HEK293T (cell line): ENCODE results near the gene RNGTT.
"Not testable (repeated sequence)": the region's sequence is repeated elsewhere in the genome, so short reads cannot be mapped to it uniquely, and the experiment has no call there.

Experiments
- CTCF ChIA-PET: fragments of 350-600 bp; formaldehyde crosslinking; extraction: SDS; loops from one replicate; lab custom pipeline; 2021; ENCODE audit warnings: antibody characterized with exemption, inconsistent platforms; lab: Yijun Ruan, JAX
- POLR2A ChIA-PET: fragments of 350-600 bp; formaldehyde crosslinking; extraction: SDS; loops from one replicate; lab custom pipeline; 2020; ENCODE audit warnings: antibody characterized with exemption, inconsistent platforms; lab: Yijun Ruan, JAX
- DNase-seq: peaks from one replicate; pipeline ENCODE4 v3.0.0; 2012; ENCODE audit warnings: mixed read lengths; ENCODE audit errors: extremely low spot score
- ARNT ChIP-seq: fragments of 450-650 bp; IDR thresholded peaks from 2 replicates; pipeline ENCODE4 v1.6.1; 2017; ENCODE audit warnings: mild to moderate bottlenecking
- BHLHE40 ChIP-seq: fragments of 450-650 bp; IDR thresholded peaks from 2 replicates; pipeline ENCODE4 v1.6.1; 2016; ENCODE audit warnings: mild to moderate bottlenecking, moderate library complexity, borderline replicate concordance
- CTBP1 ChIP-seq: fragments of 450-650 bp; IDR thresholded peaks from 2 replicates; pipeline ENCODE4 v1.6.1; 2016; ENCODE audit warnings: borderline replicate concordance
- ELF4 ChIP-seq: fragments of 450-650 bp; IDR thresholded peaks from 2 replicates; pipeline ENCODE4 v1.6.1; 2017; ENCODE audit warnings: antibody characterized with exemption
- FOXA1 ChIP-seq: fragments of 450-650 bp; IDR thresholded peaks from 2 replicates; pipeline ENCODE4 v1.6.1; 2016; ENCODE audit warnings: mild to moderate bottlenecking
- FOXK2 ChIP-seq: fragments of 450-650 bp; IDR thresholded peaks from 2 replicates; pipeline ENCODE4 v1.6.1; 2016; ENCODE audit warnings: mild to moderate bottlenecking
- FOXM1 ChIP-seq: fragments of 450-650 bp; IDR thresholded peaks from 2 replicates; pipeline ENCODE4 v1.6.1; 2017; ENCODE audit warnings: mild to moderate bottlenecking, borderline replicate concordance
- HDGF ChIP-seq: fragments of 450-650 bp; IDR thresholded peaks from 2 replicates; pipeline ENCODE4 v1.6.1; 2017; ENCODE audit warnings: antibody characterized with exemption, borderline replicate concordance
- L3MBTL2 ChIP-seq: fragments of 450-650 bp; conservative IDR thresholded peaks from 2 replicates; pipeline ENCODE4 v1.6.1; 2016; ENCODE audit warnings: mild to moderate bottlenecking
- LEF1 ChIP-seq: fragments of 450-650 bp; IDR thresholded peaks from 2 replicates; pipeline ENCODE4 v1.6.1; 2017; ENCODE audit warnings: mild to moderate bottlenecking, borderline replicate concordance
- NFRKB ChIP-seq: fragments of 450-650 bp; IDR thresholded peaks from 2 replicates; pipeline ENCODE4 v1.6.1; 2016; ENCODE audit warnings: mild to moderate bottlenecking, moderate library complexity
- SP1 ChIP-seq: fragments of 450-650 bp; IDR thresholded peaks from 2 replicates; pipeline ENCODE4 v1.6.1; 2017
- SUZ12 ChIP-seq: fragments of 450-650 bp; IDR thresholded peaks from 2 replicates; pipeline ENCODE4 v1.6.1; 2016; ENCODE audit warnings: mild to moderate bottlenecking
- TARDBP ChIP-seq: fragments of 450-650 bp; IDR thresholded peaks from 2 replicates; pipeline ENCODE4 v1.6.1; 2016
- ZNF384 ChIP-seq: fragments of 450-650 bp; IDR thresholded peaks from 2 replicates; pipeline ENCODE4 v1.6.1; 2016
- TF ChIP-seq, protein P1 (sequence below): fragments of 450-650 bp; IDR thresholded peaks from 2 replicates; pipeline ENCODE4 v1.6.1; 2016

The RNGTT gene

DNA sequence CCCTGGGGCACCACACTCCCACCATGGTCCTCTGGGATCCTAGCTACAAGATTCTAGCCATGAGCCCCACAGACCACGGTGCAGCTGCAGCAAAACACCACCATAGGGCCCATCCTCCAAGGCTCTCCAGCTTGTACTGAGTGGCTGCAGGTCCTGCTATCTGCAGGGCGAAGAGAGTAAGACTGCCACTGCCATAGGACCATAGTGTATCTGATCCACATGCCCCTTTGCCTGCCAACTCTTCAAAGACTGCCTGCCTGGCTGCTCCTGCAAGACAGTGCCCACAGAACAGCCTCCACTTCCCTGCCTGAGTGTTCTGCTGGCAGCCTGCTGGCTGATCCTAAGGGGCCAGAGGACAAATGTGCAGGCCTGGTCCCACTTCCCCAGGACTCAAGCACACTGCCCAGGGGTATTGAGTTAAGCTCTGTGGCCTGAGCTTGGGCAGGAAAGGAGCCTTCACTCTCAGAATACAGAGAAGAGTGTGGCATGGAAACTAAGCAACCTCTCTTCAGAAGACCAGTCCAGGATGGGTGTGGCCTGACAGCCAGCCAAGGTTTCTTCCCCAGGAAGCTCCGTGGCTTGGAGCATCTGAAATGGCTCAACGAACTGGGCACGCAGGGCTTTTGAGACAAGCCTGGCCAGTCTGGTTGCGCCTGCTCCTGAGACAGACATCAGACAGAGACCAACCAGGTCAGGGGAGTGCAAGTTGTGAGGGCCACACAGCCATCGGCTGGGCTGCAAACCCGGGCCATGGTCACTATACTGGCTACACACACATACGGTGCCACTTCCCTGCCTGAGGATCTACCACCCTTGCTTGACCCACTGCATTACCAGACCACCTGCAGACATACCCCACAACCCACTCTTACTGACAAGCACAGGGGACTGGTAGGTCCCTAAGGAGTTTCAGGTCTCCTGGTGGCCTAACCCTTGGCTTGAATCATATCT lies 54.5 kb downstream of the RNGTT start:
- ChIA-PET CTCF (no interaction called here), POLR2A (no interaction called here)
- TF ChIP-seq FOXM1 (no peak), ZNF384 (no peak), LEF1 (no peak), ELF4 (no peak), FOXK2 (no peak), NFRKB (no peak), CTBP1 (no peak), SUZ12 (no peak), TARDBP (no peak), L3MBTL2 (no peak), FOXA1 (no peak), BHLHE40 (no peak), HDGF (no peak)
- DNase-seq, result no peak

- DNase-seq, POLR2A ChIA-PET: not testable (repeated sequence)
- CTCF ChIA-PET, result interaction anchor here (0.5 kb wide), 2 partner anchors 9 to 453 kb away, joined by 3 read pairs; no protein-coding TSS in a partner anchor
Observed at GRCh38 chr6:88907148-88907547, 56.3 kb downstream of the RNGTT start.

- POLR2A ChIA-PET, result no interaction called here
- DNase-seq, result peak; percentile 8
- CTCF ChIA-PET, result interaction anchor here (0.6 to 1.0 kb wide), 4 partner anchors 14 to 1796 kb away, joined by 3 to 4 read pairs (median 3); no protein-coding TSS in a partner anchor
- TF ChIP-seq ARNT (no peak), SP1 (no peak), ELF4 (no peak), TARDBP (no peak), L3MBTL2 (no peak), HDGF (no peak), FOXA1 (no peak), CTBP1 (no peak), SUZ12 (no peak), FOXK2 (no peak), FOXM1 (no peak), LEF1 (no peak), BHLHE40 (no peak)
- TF ChIP-seq, protein P1, sequence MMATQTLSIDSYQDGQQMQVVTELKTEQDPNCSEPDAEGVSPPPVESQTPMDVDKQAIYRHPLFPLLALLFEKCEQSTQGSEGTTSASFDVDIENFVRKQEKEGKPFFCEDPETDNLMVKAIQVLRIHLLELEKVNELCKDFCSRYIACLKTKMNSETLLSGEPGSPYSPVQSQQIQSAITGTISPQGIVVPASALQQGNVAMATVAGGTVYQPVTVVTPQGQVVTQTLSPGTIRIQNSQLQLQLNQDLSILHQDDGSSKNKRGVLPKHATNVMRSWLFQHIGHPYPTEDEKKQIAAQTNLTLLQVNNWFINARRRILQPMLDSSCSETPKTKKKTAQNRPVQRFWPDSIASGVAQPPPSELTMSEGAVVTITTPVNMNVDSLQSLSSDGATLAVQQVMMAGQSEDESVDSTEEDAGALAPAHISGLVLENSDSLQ, result no peak
Observed at GRCh38 chr6:88899569-88900316, 63.7 kb downstream of the RNGTT start.

- ChIA-PET POLR2A (no interaction called here), CTCF (no interaction called here)
- TF ChIP-seq, protein P1, result no peak
- TF ChIP-seq CTBP1, result no peak
- no peak for TF ChIP-seq ZNF384
- TF ChIP-seq LEF1, result no peak
- no peak for TF ChIP-seq FOXA1
- no peak for TF ChIP-seq ARNT
- TF ChIP-seq SP1, result no peak
- TF ChIP-seq BHLHE40, result no peak
- TF ChIP-seq TARDBP, result no peak
- no peak for DNase-seq
Observed at GRCh38 chr6:88895911-88896310, 67.5 kb downstream of the RNGTT start.

- POLR2A ChIA-PET, result no interaction called here
- CTCF ChIA-PET, result no interaction called here
Observed at GRCh38 chr6:88890860-88891845, 72.3 kb downstream of the RNGTT start.

More at GRCh38 chr6:88890860-88891845, 72.3 kb downstream of the RNGTT start:
- no peak for DNase-seq
- TF ChIP-seq SP1 (no peak), L3MBTL2 (no peak), ZNF384 (no peak), FOXK2 (no peak), FOXM1 (no peak), SUZ12 (no peak), LEF1 (no peak), HDGF (no peak), CTBP1 (no peak), ARNT (no peak), BHLHE40 (no peak), ELF4 (no peak)
- TF ChIP-seq, protein P1, result no peak
